SK-N-DZ (cell line): ENCODE data around the gene ALCAM.
A peak's percentile ranks its signal among the peaks of the same experiment; 100 is the strongest.
"Not testable (repeated sequence)": the region's sequence is repeated elsewhere in the genome, so short reads cannot be mapped to it uniquely, and the experiment has no call there.

Experiments used
- DNase-seq: peaks from one replicate; pipeline ENCODE4 v3.0.0-alpha.2; 2015; ENCODE audit warnings: low spot score

The ALCAM gene

GRCh38 chr3:105388176-105388575, 21.5 kb downstream of the ALCAM start:
- DNase-seq = no peak

DNA sequence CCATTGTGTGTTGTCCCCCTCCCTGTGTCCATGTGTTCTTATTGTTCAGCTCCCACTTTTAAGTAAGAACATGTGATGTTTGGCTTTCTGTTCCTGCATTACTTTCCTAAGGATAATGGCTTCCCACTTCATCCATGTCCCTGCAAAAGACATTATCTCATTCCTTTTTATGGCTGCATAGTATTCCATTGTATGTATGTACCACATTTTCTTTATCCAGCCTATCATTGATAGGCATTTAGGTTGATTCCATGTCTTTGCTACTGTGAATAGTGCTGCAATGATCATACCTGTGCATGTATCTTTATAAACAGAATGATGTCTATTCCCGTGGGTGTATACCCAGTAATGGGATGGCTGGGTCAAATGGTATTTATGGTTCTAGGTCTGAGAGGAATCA, 23.1 kb downstream of the ALCAM start:
- DNase-seq = not testable (repeated sequence)

DNA sequence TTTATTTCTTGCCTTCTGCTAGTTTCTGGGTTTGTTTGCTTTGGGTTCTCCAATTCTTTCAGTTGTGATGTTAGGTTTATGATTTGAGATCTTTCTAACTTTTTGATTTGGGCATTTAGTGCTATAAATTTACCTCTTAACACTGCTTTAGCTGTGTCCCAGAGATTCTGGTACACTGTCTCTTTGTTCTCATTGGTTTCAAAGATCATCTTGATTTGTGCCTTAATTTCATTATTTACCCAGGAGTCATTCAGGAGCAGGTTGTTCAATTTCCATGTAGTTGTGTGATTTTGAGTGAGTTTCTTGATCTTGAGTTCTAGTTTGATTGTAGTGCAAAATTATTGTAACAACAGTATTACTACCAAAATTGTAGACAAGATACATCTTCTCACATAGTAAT, 25.9 kb downstream of the ALCAM start:
- not testable (repeated sequence) for DNase-seq

GRCh38 chr3:105394177-105394576, 27.5 kb downstream of the ALCAM start:
- DNase-seq = no peak

DNA sequence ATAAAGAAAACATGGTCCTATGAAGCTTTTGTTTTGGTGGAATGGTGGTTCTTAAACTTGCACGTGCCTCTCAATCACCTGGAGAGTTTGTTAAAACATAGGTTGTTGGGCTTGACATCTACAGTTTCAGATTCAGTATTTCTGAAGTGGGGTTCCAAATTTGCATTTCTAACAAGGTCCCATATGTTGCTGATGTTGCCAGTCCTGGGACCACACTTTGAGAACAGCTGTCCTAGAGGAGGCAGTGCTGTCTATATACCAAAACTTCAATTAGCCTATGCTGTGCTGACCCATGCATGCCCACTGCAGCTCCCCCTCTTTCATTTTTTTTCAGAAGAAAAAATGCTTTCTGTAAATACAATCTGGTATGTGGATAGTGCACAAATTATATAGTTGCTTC, 31.3 kb downstream of the ALCAM start:
- DNase-seq = no peak

GRCh38 chr3:105398437-105398836, 31.7 kb downstream of the ALCAM start:
- no peak for DNase-seq

DNA sequence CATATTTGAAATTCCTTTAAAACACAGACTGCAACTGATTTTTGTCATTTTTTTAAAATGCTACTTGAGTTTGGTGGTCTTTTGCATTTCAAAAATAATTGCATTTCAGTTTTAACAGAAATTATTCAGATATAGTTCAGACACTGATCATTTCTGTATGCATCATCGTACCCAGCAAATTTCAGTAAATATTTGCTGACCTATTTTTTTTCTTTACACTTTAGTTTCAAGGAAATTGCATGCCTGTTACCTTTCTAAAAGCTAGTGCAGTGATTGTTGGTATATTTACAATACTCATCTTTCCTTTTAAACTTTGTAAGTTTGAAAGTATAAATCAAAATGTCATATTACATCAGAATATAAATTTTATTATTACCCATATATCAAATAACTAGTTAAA, 32.4 kb downstream of the ALCAM start:
- no peak for DNase-seq

GRCh38 chr3:105399611-105400010, 32.9 kb downstream of the ALCAM start:
- DNase-seq = no peak

GRCh38 chr3:105401254-105401653, 34.5 kb downstream of the ALCAM start:
- no peak for DNase-seq

DNA sequence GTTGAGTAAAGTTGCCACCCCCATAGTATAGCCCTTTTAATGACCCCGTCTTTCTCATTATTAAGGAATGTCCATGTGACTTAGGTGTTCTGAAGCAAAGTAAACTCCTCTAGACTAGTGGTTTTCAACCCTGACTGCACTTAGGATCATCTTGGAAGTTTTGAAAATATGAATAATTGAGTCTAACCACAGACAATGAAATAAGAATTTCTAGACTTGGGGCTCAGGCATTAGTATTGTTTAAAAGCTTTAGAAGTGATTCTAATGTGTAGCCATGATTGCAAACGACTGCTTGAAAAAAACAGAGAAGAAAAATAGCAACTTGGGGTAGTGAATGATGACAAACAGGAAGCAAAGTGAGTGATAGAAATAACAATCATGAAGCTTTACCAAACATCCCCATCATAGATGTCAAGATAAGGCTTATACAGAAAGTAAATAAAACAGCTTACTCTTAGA, 35.0 kb downstream of the ALCAM start:
- DNase-seq = no peak

DNA sequence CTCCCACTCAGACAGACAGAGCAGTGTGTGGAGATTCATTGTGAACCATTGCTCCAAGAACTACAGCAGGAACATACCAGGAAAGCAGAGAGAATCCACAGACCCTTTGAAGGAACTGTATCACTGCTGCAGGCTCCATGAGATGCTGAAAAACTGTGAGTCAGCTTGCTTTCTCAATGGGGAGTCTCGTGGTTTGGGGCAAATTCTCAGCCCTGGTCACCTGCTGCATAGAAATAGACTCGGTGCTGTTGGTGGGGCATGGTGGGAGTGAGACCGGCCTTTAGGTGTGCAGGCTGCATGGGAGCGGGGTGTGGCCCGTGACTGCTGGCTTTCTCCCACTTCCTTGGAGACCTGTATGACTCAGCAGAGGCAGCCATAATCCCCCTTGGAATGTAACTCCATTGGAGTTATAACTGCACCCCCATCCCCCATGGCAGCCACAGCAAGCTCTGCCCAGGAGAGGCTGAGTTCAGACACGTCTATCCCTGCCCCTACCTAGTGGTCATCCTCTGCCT, 35.6 kb downstream of the ALCAM start:
- DNase-seq = no peak

DNA sequence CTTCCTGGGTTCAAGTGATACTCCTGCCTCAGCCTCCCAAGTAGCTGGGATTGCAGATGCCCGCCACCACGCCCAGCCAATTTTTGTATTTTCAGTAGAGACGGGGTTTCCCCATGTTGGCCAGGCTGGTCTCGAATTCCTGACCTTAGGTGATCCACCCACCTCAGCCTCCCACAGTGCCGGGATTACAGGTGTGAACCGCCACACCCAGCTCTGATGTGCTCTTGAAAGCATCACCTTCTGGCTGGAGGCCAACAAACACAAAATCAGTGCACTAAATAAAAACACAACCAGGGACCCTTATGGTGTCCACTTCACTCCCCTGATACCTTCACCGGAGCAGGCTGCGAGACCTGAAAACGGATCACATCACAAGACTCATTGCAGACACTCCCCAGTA, 36.3 kb downstream of the ALCAM start:
- not testable (repeated sequence) for DNase-seq

GRCh38 chr3:105406268-105406667, 39.6 kb downstream of the ALCAM start:
- DNase-seq = no peak

GRCh38 chr3:105409364-105409763, 42.7 kb downstream of the ALCAM start:
- DNase-seq = no peak

- peak; percentile 42 for DNase-seq
Observed at GRCh38 chr3:105413343-105413887, 46.7 kb downstream of the ALCAM start.

- DNase-seq = peak; percentile 33
Observed at GRCh38 chr3:105414841-105415240, 48.1 kb downstream of the ALCAM start.

- DNase-seq = no peak
Observed at GRCh38 chr3:105415951-105416350, 49.2 kb downstream of the ALCAM start.

GRCh38 chr3:105417525-105418289, 51.0 kb downstream of the ALCAM start:
- DNase-seq = no peak

DNA sequence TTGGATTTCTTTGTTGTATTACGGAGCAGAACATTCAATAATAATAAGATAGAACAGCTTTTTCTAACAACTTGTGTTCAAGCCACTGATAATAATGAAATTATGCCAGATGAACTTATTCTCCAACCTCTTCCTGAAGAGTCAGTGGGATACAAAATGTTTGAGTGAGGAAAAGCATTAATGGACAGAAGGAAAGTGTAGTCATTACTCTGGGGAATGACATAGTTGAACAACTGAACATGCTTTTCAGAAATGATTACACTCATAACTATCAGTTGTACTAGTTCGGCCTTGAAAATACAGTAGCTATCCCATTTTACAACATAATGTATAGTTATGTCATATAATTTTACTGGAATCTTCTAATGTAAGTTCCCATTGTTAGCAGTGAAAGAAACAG, 55.9 kb downstream of the ALCAM start:
- DNase-seq = no peak

DNA sequence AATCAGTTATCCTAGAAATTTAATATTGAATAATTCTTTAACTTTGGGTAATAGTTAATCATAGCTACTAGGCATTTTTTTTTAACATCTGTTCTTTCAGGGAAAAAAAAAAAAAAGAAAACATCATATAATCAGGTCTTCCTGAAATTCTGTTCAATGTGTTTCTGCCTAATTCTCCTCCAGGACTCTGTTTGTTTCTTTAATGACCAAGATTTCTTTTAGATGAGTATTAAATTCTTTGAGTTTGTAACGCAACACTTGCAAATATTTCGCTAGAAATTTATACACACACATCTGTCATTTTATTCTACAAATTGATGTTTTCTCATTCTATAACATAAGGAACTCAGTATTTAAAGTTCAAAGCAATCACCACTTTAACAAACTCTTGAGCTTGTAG, 56.7 kb downstream of the ALCAM start:
- no peak for DNase-seq

DNA sequence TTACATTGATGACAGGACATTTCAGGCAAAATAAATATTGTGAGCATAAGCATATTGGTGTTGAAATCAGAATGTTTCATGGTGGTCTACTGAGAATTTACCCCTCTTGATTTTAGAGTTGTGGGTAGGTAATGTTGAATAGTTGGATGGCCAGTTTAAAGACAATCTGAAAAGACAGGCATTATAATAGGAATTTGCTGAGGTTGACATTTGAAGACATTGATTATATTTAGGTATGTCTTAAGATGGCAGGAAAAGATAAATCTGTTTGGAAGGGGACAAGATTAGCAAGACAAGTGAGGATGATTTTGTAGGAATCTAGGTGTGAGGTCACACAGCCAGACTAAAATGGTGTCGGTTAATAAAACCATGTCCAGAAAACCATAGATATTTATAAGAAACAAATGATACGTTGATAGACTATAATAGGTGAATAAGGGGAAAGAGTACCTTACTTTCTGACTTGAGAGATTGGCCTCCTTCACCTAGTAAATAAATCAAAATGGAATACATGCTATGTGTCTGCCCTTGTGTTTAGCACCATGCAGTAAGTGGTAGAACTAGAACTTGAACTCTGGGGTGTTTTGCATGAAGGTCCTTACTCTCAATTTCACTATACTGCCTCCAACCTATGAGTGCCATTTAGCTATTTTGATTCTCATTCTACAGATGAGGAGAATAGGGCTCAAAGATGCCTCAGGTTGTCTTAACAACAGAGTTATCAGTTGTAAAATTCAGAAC, 57.9 kb downstream of the ALCAM start:
- no peak for DNase-seq

GRCh38 chr3:105425153-105425502, 58.4 kb downstream of the ALCAM start:
- DNase-seq = no peak

- DNase-seq = no peak
Observed at GRCh38 chr3:105427332-105427731, 60.6 kb downstream of the ALCAM start.
